ENCODE measurements around the gene KATNIP.

Gene KATNIP

GRCh38 chr16:27591837-27592236 is 41.9 kb downstream of the KATNIP start:
- Histone ChIP-seq H3K4ac (ENCODE audit: low read length) (no peak overlapping the region), H2BK5ac (ENCODE audit: low read length) (no peak overlapping the region), H3K4me2 (ENCODE audit: insufficient read depth, low read length, poor library complexity, severe bottlenecking) (no peak overlapping the region), H2BK120ac (ENCODE audit: low read depth, low read length) (no peak overlapping the region), H3K9ac (ENCODE audit: low read depth, low read length, poor library complexity) (no peak overlapping the region), H2BK15ac (ENCODE audit: low read length) (no peak overlapping the region), H4K8ac (ENCODE audit: low read depth, low read length) (no peak overlapping the region), H3K18ac (ENCODE audit: low read length) (no peak overlapping the region), H2AFZ (ENCODE audit: low read length) (no peak overlapping the region), H3K27ac (replicated peaks; ENCODE audit: low read length) (no peak overlapping the region), H3K4me3 (ENCODE audit: low read length in 2 of 2) (no peak overlapping the region), H3K23ac (ENCODE audit: low read depth, low read length, poor library complexity) (no peak overlapping the region), H3K79me1 (ENCODE audit: low read depth, low read length) (no peaks in the 10 kb centered on the region), H3K36me3 (replicated peaks in 1 of 2; ENCODE audit: control insufficient read depth in 2 of 2, insufficient read depth in 2 of 2, low read length in 2 of 2) (no peaks in the 10 kb centered on the region), H3K4me1 (ENCODE audit: control insufficient read depth in 2 of 2, insufficient read depth in 1 of 2, low read depth in 1 of 2, low read length in 2 of 2) (no peaks in the 10 kb centered on the region), H3K9me3 (replicated peaks in 1 of 2; ENCODE audit: control insufficient read depth in 2 of 2, insufficient read depth in 1 of 2, low read depth in 1 of 2, low read length in 2 of 2) (no peaks in the 10 kb centered on the region), H2BK12ac (ENCODE audit: low read length) (no peak overlapping the region), H3K14ac (ENCODE audit: low read length) (no peak overlapping the region), H2AK5ac (ENCODE audit: low read depth, low read length) (no peak overlapping the region), H4K91ac (ENCODE audit: low read depth, low read length, poor library complexity) (no peak overlapping the region), H3K27me3 (ENCODE audit: control insufficient read depth in 3 of 3, insufficient read depth in 3 of 3, low read depth in 1 of 3, low read length in 3 of 3) (no peaks in the 10 kb centered on the region)
- DNase-seq (ENCODE audit: low spot score) = no peak
- WGBS, 2 donors (ENCODE audit: extremely low coverage in 2 of 2, insufficient read length in 2 of 2, insufficient replicate concordance in 1 of 2) = no CpG with 5 or more reads among the region's 4 CpGs

GRCh38 chr16:27595475-27595874 is 45.5 kb downstream of the KATNIP start:
- no peak overlapping the region for H2BK12ac ChIP-seq (ENCODE audit: low read length)
- H2BK5ac ChIP-seq (ENCODE audit: low read length) = no peak overlapping the region
- H3K9me3 ChIP-seq (replicated peaks in 1 of 2; ENCODE audit: control insufficient read depth in 2 of 2, insufficient read depth in 1 of 2, low read depth in 1 of 2, low read length in 2 of 2) = no peaks in the 10 kb centered on the region
- H3K23ac ChIP-seq (ENCODE audit: low read depth, low read length, poor library complexity) = no peak overlapping the region
- peaks cover 0 to 3% of the 10 kb centered on the region in 2 donors for H3K36me3 ChIP-seq (replicated peaks in 1 of 2; ENCODE audit: control insufficient read depth in 2 of 2, insufficient read depth in 2 of 2, low read length in 2 of 2)
- no peak overlapping the region for H2BK15ac ChIP-seq (ENCODE audit: low read length)
- H3K4me1 ChIP-seq (ENCODE audit: control insufficient read depth in 2 of 2, insufficient read depth in 1 of 2, low read depth in 1 of 2, low read length in 2 of 2) = peaks cover 4 to 15% of the 10 kb centered on the region in 2 donors
- H3K27me3 ChIP-seq (ENCODE audit: control insufficient read depth in 3 of 3, insufficient read depth in 3 of 3, low read depth in 1 of 3, low read length in 3 of 3) = no peaks in the 10 kb centered on the region
- no peak overlapping the region for H3K14ac ChIP-seq (ENCODE audit: low read length)
- H4K8ac ChIP-seq (ENCODE audit: low read depth, low read length) = no peak overlapping the region
- no CpG with 5 or more reads among the region's 4 CpGs for WGBS, 2 donors (ENCODE audit: extremely low coverage in 2 of 2, insufficient read length in 2 of 2, insufficient replicate concordance in 1 of 2)
- no peak overlapping the region for H3K4me2 ChIP-seq (ENCODE audit: insufficient read depth, low read length, poor library complexity, severe bottlenecking)
- no peak for DNase-seq (ENCODE audit: low spot score)
- H3K4me3 ChIP-seq (ENCODE audit: low read length in 2 of 2) = no peak overlapping the region
- no peak overlapping the region for H2AFZ ChIP-seq (ENCODE audit: low read length)
- H3K18ac ChIP-seq (ENCODE audit: low read length) = no peak overlapping the region
- H3K4ac ChIP-seq (ENCODE audit: low read length) = no peak overlapping the region
- no peak overlapping the region for H2BK120ac ChIP-seq (ENCODE audit: low read depth, low read length)
- H3K79me1 ChIP-seq (ENCODE audit: low read depth, low read length) = no peaks in the 10 kb centered on the region
- no peak overlapping the region for H3K9ac ChIP-seq (ENCODE audit: low read depth, low read length, poor library complexity)
- no peak overlapping the region for H2AK5ac ChIP-seq (ENCODE audit: low read depth, low read length)
- H4K91ac ChIP-seq (ENCODE audit: low read depth, low read length, poor library complexity) = no peak overlapping the region
- no peak overlapping the region for H3K27ac ChIP-seq (replicated peaks; ENCODE audit: low read length)

- Histone ChIP-seq H2BK5ac (ENCODE audit: low read length) (no peak overlapping the region), H2BK12ac (ENCODE audit: low read length) (no peak overlapping the region), H3K23ac (ENCODE audit: low read depth, low read length, poor library complexity) (no peak overlapping the region), H3K18ac (ENCODE audit: low read length) (no peak overlapping the region), H4K8ac (ENCODE audit: low read depth, low read length) (no peak overlapping the region), H3K4ac (ENCODE audit: low read length) (no peak overlapping the region), H2BK15ac (ENCODE audit: low read length) (no peak overlapping the region), H3K27me3 (ENCODE audit: control insufficient read depth in 3 of 3, insufficient read depth in 3 of 3, low read depth in 1 of 3, low read length in 3 of 3) (no peaks in the 10 kb centered on the region), H3K36me3 (replicated peaks in 1 of 2; ENCODE audit: control insufficient read depth in 2 of 2, insufficient read depth in 2 of 2, low read length in 2 of 2) (peaks cover 0 to 3% of the 10 kb centered on the region in 2 donors), H3K4me2 (ENCODE audit: insufficient read depth, low read length, poor library complexity, severe bottlenecking) (no peak overlapping the region), H2AK5ac (ENCODE audit: low read depth, low read length) (no peak overlapping the region), H3K14ac (ENCODE audit: low read length) (no peak overlapping the region), H3K79me1 (ENCODE audit: low read depth, low read length) (no peaks in the 10 kb centered on the region), H3K9me3 (replicated peaks in 1 of 2; ENCODE audit: control insufficient read depth in 2 of 2, insufficient read depth in 1 of 2, low read depth in 1 of 2, low read length in 2 of 2) (no peaks in the 10 kb centered on the region), H3K4me1 (ENCODE audit: control insufficient read depth in 2 of 2, insufficient read depth in 1 of 2, low read depth in 1 of 2, low read length in 2 of 2) (peaks cover 4 to 17% of the 10 kb centered on the region in 2 donors), H4K91ac (ENCODE audit: low read depth, low read length, poor library complexity) (no peak overlapping the region), H3K27ac (replicated peaks; ENCODE audit: low read length) (no peak overlapping the region), H2BK120ac (ENCODE audit: low read depth, low read length) (no peak overlapping the region), H2AFZ (ENCODE audit: low read length) (no peak overlapping the region), H3K4me3 (ENCODE audit: low read length in 2 of 2) (no peak overlapping the region), H3K9ac (ENCODE audit: low read depth, low read length, poor library complexity) (no peak overlapping the region)
- WGBS, 2 donors (ENCODE audit: extremely low coverage in 2 of 2, insufficient read length in 2 of 2, insufficient replicate concordance in 1 of 2) = no CpG with 5 or more reads among the region's 6 CpGs
- DNase-seq (ENCODE audit: low spot score) = no peak
Measured at GRCh38 chr16:27595993-27596392, 46.0 kb downstream of the KATNIP start.

DNA sequence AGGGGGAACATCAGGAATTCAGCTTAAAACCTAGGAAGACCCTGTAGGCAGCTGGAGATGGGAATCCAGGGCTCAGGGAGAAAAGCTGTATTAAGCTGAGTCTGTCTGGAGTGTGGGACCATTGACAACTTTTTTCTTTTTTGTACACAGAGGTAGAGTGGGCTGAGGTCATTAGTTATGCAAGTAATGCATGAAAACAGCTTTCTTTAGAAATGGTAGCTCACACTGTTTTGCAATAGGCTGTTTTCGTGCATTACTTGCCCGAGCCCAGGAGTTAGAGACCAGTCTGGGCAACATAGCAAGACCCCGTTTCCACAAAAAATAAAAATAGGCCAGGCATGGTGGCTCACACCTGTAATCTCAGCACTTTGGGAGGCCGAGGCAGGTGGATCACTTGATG is 46.5 kb downstream of the KATNIP start:
- H2AFZ ChIP-seq (ENCODE audit: low read length) = no peak overlapping the region
- no peak overlapping the region for H4K91ac ChIP-seq (ENCODE audit: low read depth, low read length, poor library complexity)
- H3K4ac ChIP-seq (ENCODE audit: low read length) = no peak overlapping the region
- no peak overlapping the region for H3K14ac ChIP-seq (ENCODE audit: low read length)
- H3K4me2 ChIP-seq (ENCODE audit: insufficient read depth, low read length, poor library complexity, severe bottlenecking) = no peak overlapping the region
- no peak overlapping the region for H2AK5ac ChIP-seq (ENCODE audit: low read depth, low read length)
- no peak overlapping the region for H2BK15ac ChIP-seq (ENCODE audit: low read length)
- H3K4me1 ChIP-seq (ENCODE audit: control insufficient read depth in 2 of 2, insufficient read depth in 1 of 2, low read depth in 1 of 2, low read length in 2 of 2) = peaks cover 4 to 19% of the 10 kb centered on the region in 2 donors
- WGBS, 2 donors (ENCODE audit: extremely low coverage in 2 of 2, insufficient read length in 2 of 2, insufficient replicate concordance in 1 of 2) = no CpG with 5 or more reads among the region's 4 CpGs
- no peak overlapping the region for H2BK5ac ChIP-seq (ENCODE audit: low read length)
- H2BK120ac ChIP-seq (ENCODE audit: low read depth, low read length) = no peak overlapping the region
- H3K18ac ChIP-seq (ENCODE audit: low read length) = no peak overlapping the region
- DNase-seq (ENCODE audit: low spot score) = no peak
- no peaks in the 10 kb centered on the region for H3K27me3 ChIP-seq (ENCODE audit: control insufficient read depth in 3 of 3, insufficient read depth in 3 of 3, low read depth in 1 of 3, low read length in 3 of 3)
- H3K9me3 ChIP-seq (replicated peaks in 1 of 2; ENCODE audit: control insufficient read depth in 2 of 2, insufficient read depth in 1 of 2, low read depth in 1 of 2, low read length in 2 of 2) = no peaks in the 10 kb centered on the region
- H3K36me3 ChIP-seq (replicated peaks in 1 of 2; ENCODE audit: control insufficient read depth in 2 of 2, insufficient read depth in 2 of 2, low read length in 2 of 2) = peaks cover 0 to 3% of the 10 kb centered on the region in 2 donors
- H3K27ac ChIP-seq (replicated peaks; ENCODE audit: low read length) = no peak overlapping the region
- no peak overlapping the region for H4K8ac ChIP-seq (ENCODE audit: low read depth, low read length)
- H3K9ac ChIP-seq (ENCODE audit: low read depth, low read length, poor library complexity) = no peak overlapping the region
- H3K4me3 ChIP-seq (ENCODE audit: low read length in 2 of 2) = no peak overlapping the region
- no peak overlapping the region for H3K23ac ChIP-seq (ENCODE audit: low read depth, low read length, poor library complexity)
- H3K79me1 ChIP-seq (ENCODE audit: low read depth, low read length) = no peaks in the 10 kb centered on the region
- H2BK12ac ChIP-seq (ENCODE audit: low read length) = no peak overlapping the region

Measured in neuronal stem cell (in vitro differentiated cells).